CD14-positive monocyte (primary cell): Measurements from ENCODE around the gene GAB4. TPM values are rescaled to one million over a fixed set of nuclear protein-coding genes. Genes with fewer than 3 reads are reported as not detected.
A peak's percentile ranks its signal among the peaks of the same experiment; 100 is the strongest.

ENCODE experiments used
- DNase-seq, 3 donors: peaks; one replicate each; pipeline ENCODE4 v3.0.0-alpha.2; 2011 to 2022
- H2AFZ ChIP-seq: 2 replicates; pipeline ENCODE4 v1.6.0; 2012; ENCODE audit warnings: mild to moderate bottlenecking, low read depth, low read length, inconsistent platforms; ENCODE audit not compliant: insufficient read depth, poor library complexity, severe bottlenecking
- H3K27ac ChIP-seq, 2 donors: 1 replicate in 1 of 2; 2 replicates in 1 of 2; pipeline ENCODE4 v1.5.1; 2012 to 2013; ENCODE audit warnings: low read length in 2 of 2, control low read depth in 1 of 2, inconsistent platforms in 1 of 2, low read depth in 1 of 2, mild to moderate bottlenecking in 1 of 2
- H3K27me3 ChIP-seq, 2 donors: one replicate each; pipeline versions ENCODE4 v1.6.0 to v1.6.1; 2011 to 2013; ENCODE audit warnings: low read length in 2 of 2; ENCODE audit not compliant: control insufficient read depth in 2 of 2, insufficient read depth in 2 of 2
- H3K36me3 ChIP-seq, 2 donors: replicated peaks in 1 of 2; 1 replicate in 1 of 2; 2 replicates in 1 of 2; pipeline versions ENCODE4 v1.5.1 to v1.6.1; 2012 to 2013; ENCODE audit warnings: low read length in 2 of 2, control low read depth in 1 of 2, inconsistent platforms in 1 of 2, mild to moderate bottlenecking in 1 of 2; ENCODE audit not compliant: insufficient read depth in 2 of 2, control insufficient read depth in 1 of 2
- H3K4me1 ChIP-seq, 2 donors: 1 replicate in 1 of 2; 2 replicates in 1 of 2; pipeline versions ENCODE4 v1.5.1 to v1.6.1; 2012 to 2013; ENCODE audit warnings: low read length in 2 of 2, control low read depth in 1 of 2, inconsistent platforms in 1 of 2, mild to moderate bottlenecking in 1 of 2, moderate library complexity in 1 of 2; ENCODE audit not compliant: insufficient read depth in 2 of 2, control insufficient read depth in 1 of 2
- H3K4me2 ChIP-seq: replicated peaks from 2 replicates; pipeline ENCODE3; 2012; ENCODE audit warnings: low read length, moderate library complexity, mild to moderate bottlenecking; ENCODE audit not compliant: poor library complexity, severe bottlenecking; ENCODE audit errors: extremely low read depth
- H3K4me3 ChIP-seq, 3 experiments: fragments of 200-600 bp in 1 of 3; sonication (generic) in 1 of 3; replicated peaks in 1 of 3; 1 replicate in 2 of 3; 2 replicates in 1 of 3; pipeline ENCODE4 v1.5.1; 2011 to 2013; ENCODE audit warnings: low read length in 3 of 3, mild to moderate bottlenecking in 3 of 3, control low read depth in 2 of 3, low read depth in 2 of 3, inconsistent platforms in 1 of 3, moderate library complexity in 1 of 3
- H3K79me2 ChIP-seq: 2 replicates; pipeline ENCODE4 v1.6.0; 2012; ENCODE audit warnings: mild to moderate bottlenecking, control low read depth, inconsistent platforms, low read length, moderate library complexity; ENCODE audit not compliant: insufficient read depth
- H3K9ac ChIP-seq: 2 replicates; pipeline ENCODE4 v1.6.0; 2017; ENCODE audit warnings: low read length, mild to moderate bottlenecking; ENCODE audit not compliant: insufficient read depth, poor library complexity, severe bottlenecking
- H3K9me3 ChIP-seq, 2 donors: replicated peaks in 1 of 2; 1 replicate in 1 of 2; 2 replicates in 1 of 2; pipeline versions ENCODE4 v1.5.1 to v1.6.1; 2012 to 2013; ENCODE audit warnings: low read length in 2 of 2, control low read depth in 1 of 2; ENCODE audit not compliant: control insufficient read depth in 1 of 2, insufficient read depth in 1 of 2
- H4K20me1 ChIP-seq: 2 replicates; pipeline ENCODE4 v1.6.0; 2012; ENCODE audit warnings: mild to moderate bottlenecking, low read length, control low read depth, moderate library complexity; ENCODE audit not compliant: insufficient read depth
- H3K27ac Mint-ChIP-seq, 7 donors: one replicate each; pipeline ENCODE4 v1.8.0; 2020; ENCODE audit warnings: mild to moderate bottlenecking in 7 of 7, mixed read lengths in 7 of 7, moderate library complexity in 6 of 7, inconsistent platforms in 2 of 7
- H3K27me3 Mint-ChIP-seq, 3 donors: one replicate each; pipeline ENCODE4 v1.8.0; 2021 to 2022; ENCODE audit warnings: low read depth in 3 of 3, mild to moderate bottlenecking in 3 of 3, mixed read lengths in 3 of 3, moderate library complexity in 3 of 3, inconsistent platforms in 1 of 3
- H3K36me3 Mint-ChIP-seq, 2 donors: one replicate each; pipeline ENCODE4 v1.8.0; 2020; ENCODE audit warnings: mixed read lengths in 2 of 2, inconsistent platforms in 1 of 2, mild to moderate bottlenecking in 1 of 2
- H3K4me1 Mint-ChIP-seq: one replicate; pipeline ENCODE4 v1.8.0; 2020; ENCODE audit warnings: mild to moderate bottlenecking, mixed read lengths
- H3K4me3 Mint-ChIP-seq, 2 donors: one replicate each; pipeline ENCODE4 v1.8.0; 2020; ENCODE audit warnings: mild to moderate bottlenecking in 2 of 2, mixed read lengths in 2 of 2, moderate library complexity in 1 of 2
- H3K9me3 Mint-ChIP-seq, 7 donors: one replicate each; pipeline ENCODE4 v1.8.0; 2020 to 2022; ENCODE audit warnings: mixed read lengths in 7 of 7, mild to moderate bottlenecking in 6 of 7, moderate library complexity in 6 of 7, inconsistent platforms in 2 of 7
- CTCF ChIP-seq: fragments of 200-600 bp; IDR thresholded peaks from one replicate; pipeline ENCODE4 v1.8.0; 2022; ENCODE audit warnings: antibody characterized with exemption, mild to moderate bottlenecking
- WGBS: methylation state at CpG from one replicate; pipeline ENCODE4 v1.1.5; 2013; ENCODE audit warnings: missing lambda C conversion rate; ENCODE audit not compliant: insufficient coverage; 5-methylcytosine and 5-hydroxymethylcytosine counted together
- intact Hi-C, 2 donors: fragments of 100-400 bp; cut with micrococcal nuclease; formaldehyde crosslinking; loops; one replicate each; pipeline versions ENCODE4 v1.15.0 to v1.15.1; 2023
- polyA plus RNA-seq, 3 donors: library from polyadenylated mRNA; depleted of rRNA in 1 of 3; unstranded in 2 of 3; stranded (reverse) in 1 of 3; fragments of 300-500 nt in 2 of 3; fragments of >200 nt in 1 of 3; fragmentation: Illumina TruSeq in 2 of 3; gene quantifications; 1 replicate in 2 of 3; 2 replicates in 1 of 3; pipeline ENCODE4 v1.2.3, GENCODE V29; 2012 to 2021

The GAB4 gene
- polyA plus RNA-seq, 3 donors, result not detected

GRCh38 chr22:16933291-16934282 is 74.4 kb downstream of the GAB4 start:
- TF ChIP-seq CTCF, result no peak
- H4K20me1 ChIP-seq, result no peaks in the 10 kb centered on the region
- Mint-ChIP-seq H3K27ac (peak overlapping the region in 1 of 7 donors; percentile 6), H3K4me3 (no peak overlapping the region), H3K9me3 (peaks cover 0 to 9% (median 0%) of the 10 kb centered on the region in 7 donors), H3K27me3 (peaks cover 4 to 15% (median 11%) of the 10 kb centered on the region in 3 donors), H3K36me3 (no peaks in the 10 kb centered on the region), H3K4me1 (no peaks in the 10 kb centered on the region)
- H3K4me1 ChIP-seq, result no peaks in the 10 kb centered on the region
- H3K9ac ChIP-seq, result no peak overlapping the region
- no peaks in the 10 kb centered on the region for H3K79me2 ChIP-seq
- H3K9me3 ChIP-seq, result no peaks in the 10 kb centered on the region
- no peak overlapping the region for H3K27ac ChIP-seq
- intact Hi-C loops, result no loop called here
- H3K4me2 ChIP-seq, result no peak overlapping the region
- WGBS, result 93% methylated on average over 3 of the region's 7 CpGs
- H3K36me3 ChIP-seq, result no peaks in the 10 kb centered on the region
- no peaks in the 10 kb centered on the region for H3K27me3 ChIP-seq
- no peak for DNase-seq
- H3K4me3 ChIP-seq, result no peak overlapping the region
- no peak overlapping the region for H2AFZ ChIP-seq

GRCh38 chr22:16932577-16932976 is 75.4 kb downstream of the GAB4 start:
- H3K9me3 ChIP-seq, result no peaks in the 10 kb centered on the region
- no peak overlapping the region for H3K9ac ChIP-seq
- DNase-seq, result no peak
- H3K4me2 ChIP-seq, result no peak overlapping the region
- intact Hi-C loops, result no loop called here
- H3K27ac Mint-ChIP-seq, result no peak overlapping the region
- no peaks in the 10 kb centered on the region for H3K4me1 ChIP-seq
- H3K4me3 ChIP-seq, result no peak overlapping the region
- no peak overlapping the region for H3K4me3 Mint-ChIP-seq
- H3K4me1 Mint-ChIP-seq, result no peaks in the 10 kb centered on the region
- H3K27me3 Mint-ChIP-seq, result peaks cover 7 to 16% (median 11%) of the 10 kb centered on the region in 3 donors
- H4K20me1 ChIP-seq, result no peaks in the 10 kb centered on the region
- H3K36me3 ChIP-seq, result no peaks in the 10 kb centered on the region
- no peaks in the 10 kb centered on the region for H3K27me3 ChIP-seq
- H3K36me3 Mint-ChIP-seq, result no peaks in the 10 kb centered on the region
- H3K79me2 ChIP-seq, result no peaks in the 10 kb centered on the region
- H3K9me3 Mint-ChIP-seq, result peaks cover 0 to 6% (median 0%) of the 10 kb centered on the region in 7 donors
- no peak overlapping the region for H2AFZ ChIP-seq
- no peak for TF ChIP-seq CTCF
- WGBS, result 77% methylated on average over 3 of the region's 3 CpGs
- H3K27ac ChIP-seq, result no peak overlapping the region
